ENCODE data around the gene AGPS.

DNA sequence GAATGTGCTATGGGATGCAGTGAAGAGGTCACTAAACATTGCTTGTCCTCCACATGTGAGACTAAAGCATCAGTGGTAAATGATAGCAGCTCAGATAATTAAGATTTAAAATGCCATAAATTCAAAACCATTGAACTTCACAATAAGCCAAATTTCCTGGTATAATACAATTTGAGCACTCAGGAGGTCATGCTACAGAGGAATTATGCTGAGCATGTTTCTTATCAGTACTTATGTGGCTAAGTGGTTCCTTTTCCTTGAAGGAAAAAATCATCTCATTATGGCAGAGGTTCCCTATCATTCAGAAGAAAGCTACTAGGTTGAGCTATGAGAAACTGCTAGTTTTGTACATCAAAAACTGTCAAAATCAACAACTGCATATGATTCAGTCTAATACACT, 156.6 kb downstream of the AGPS start:
- TF ChIP-seq, protein P1, sequence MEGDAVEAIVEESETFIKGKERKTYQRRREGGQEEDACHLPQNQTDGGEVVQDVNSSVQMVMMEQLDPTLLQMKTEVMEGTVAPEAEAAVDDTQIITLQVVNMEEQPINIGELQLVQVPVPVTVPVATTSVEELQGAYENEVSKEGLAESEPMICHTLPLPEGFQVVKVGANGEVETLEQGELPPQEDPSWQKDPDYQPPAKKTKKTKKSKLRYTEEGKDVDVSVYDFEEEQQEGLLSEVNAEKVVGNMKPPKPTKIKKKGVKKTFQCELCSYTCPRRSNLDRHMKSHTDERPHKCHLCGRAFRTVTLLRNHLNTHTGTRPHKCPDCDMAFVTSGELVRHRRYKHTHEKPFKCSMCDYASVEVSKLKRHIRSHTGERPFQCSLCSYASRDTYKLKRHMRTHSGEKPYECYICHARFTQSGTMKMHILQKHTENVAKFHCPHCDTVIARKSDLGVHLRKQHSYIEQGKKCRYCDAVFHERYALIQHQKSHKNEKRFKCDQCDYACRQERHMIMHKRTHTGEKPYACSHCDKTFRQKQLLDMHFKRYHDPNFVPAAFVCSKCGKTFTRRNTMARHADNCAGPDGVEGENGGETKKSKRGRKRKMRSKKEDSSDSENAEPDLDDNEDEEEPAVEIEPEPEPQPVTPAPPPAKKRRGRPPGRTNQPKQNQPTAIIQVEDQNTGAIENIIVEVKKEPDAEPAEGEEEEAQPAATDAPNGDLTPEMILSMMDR (IDR thresholded peaks at IDR 0.05) = no peak
- TF ChIP-seq ZFX (IDR thresholded peaks at IDR 0.05; ENCODE audit: borderline replicate concordance) = no peak

Measured in 22Rv1 (cell line).